ENCODE data around the gene RABGAP1L. TPM values are rescaled to one million over a fixed set of nuclear protein-coding genes. Genes with fewer than 3 reads are reported as not detected.

RABGAP1L gene
- total and polyA plus RNA-seq, 2 donors (not counting 3 experiments of a cell fraction or from before 2014, with no cell fraction given): 6.4 to 22.2 TPM

- no peaks in the 10 kb centered on the region for H3K9me1 ChIP-seq (replicated peaks; ENCODE audit: control insufficient read depth, extremely low read depth, insufficient read depth, low read length)
- H3K27me3 ChIP-seq (ENCODE audit: control insufficient read depth in 2 of 2, insufficient read depth in 2 of 2, low read length in 2 of 2): no peaks in the 10 kb centered on the region
- H3K4me1 ChIP-seq (ENCODE audit: control insufficient read depth, extremely low read depth, insufficient read depth, low read length): no peaks in the 10 kb centered on the region
- intact Hi-C loops (cut with micrococcal nuclease) (no loop called here), dilution Hi-C loops (cut with MboI; ENCODE audit: extremely low pct_ligation_motif_present, low sequenced_read_pairs) (no loop called here)
- TF ChIP-seq FOS (IDR thresholded peaks at IDR 0.05; ENCODE audit: borderline replicate concordance, insufficient read depth, low read length) (no peak), GATA2 (IDR thresholded peaks at IDR 0.05; ENCODE audit: insufficient read depth, insufficient read length, low read depth, low read length) (no peak), EZH2 (IDR thresholded peaks at IDR 0.05; ENCODE audit: borderline replicate concordance, low read depth, low read length, severe bottlenecking) (no peak), JUN (IDR thresholded peaks at IDR 0.05; ENCODE audit: borderline replicate concordance, insufficient read depth, insufficient read length, low read depth) (no peak), POLR2AphosphoS5 (IDR thresholded peaks at IDR 0.05; ENCODE audit: insufficient read depth, low read depth, low read length) (no peak), POLR2A (IDR thresholded peaks at IDR 0.05; ENCODE audit: low read depth, low read length) (no peak), MYC (IDR thresholded peaks at IDR 0.05; ENCODE audit: low read depth, low read length) (no peak)
- TF ChIP-seq, protein P1, sequence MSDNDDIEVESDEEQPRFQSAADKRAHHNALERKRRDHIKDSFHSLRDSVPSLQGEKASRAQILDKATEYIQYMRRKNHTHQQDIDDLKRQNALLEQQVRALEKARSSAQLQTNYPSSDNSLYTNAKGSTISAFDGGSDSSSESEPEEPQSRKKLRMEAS (IDR thresholded peaks at IDR 0.05; ENCODE audit: insufficient read depth, insufficient read length): no peak
- TF ChIP-seq, protein P2, sequence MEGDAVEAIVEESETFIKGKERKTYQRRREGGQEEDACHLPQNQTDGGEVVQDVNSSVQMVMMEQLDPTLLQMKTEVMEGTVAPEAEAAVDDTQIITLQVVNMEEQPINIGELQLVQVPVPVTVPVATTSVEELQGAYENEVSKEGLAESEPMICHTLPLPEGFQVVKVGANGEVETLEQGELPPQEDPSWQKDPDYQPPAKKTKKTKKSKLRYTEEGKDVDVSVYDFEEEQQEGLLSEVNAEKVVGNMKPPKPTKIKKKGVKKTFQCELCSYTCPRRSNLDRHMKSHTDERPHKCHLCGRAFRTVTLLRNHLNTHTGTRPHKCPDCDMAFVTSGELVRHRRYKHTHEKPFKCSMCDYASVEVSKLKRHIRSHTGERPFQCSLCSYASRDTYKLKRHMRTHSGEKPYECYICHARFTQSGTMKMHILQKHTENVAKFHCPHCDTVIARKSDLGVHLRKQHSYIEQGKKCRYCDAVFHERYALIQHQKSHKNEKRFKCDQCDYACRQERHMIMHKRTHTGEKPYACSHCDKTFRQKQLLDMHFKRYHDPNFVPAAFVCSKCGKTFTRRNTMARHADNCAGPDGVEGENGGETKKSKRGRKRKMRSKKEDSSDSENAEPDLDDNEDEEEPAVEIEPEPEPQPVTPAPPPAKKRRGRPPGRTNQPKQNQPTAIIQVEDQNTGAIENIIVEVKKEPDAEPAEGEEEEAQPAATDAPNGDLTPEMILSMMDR (IDR thresholded peaks at IDR 0.05; ENCODE audit: extremely low read depth in 1 of 2, insufficient read depth in 1 of 2, low read depth in 1 of 2, low read length in 2 of 2): no peak
- ChIA-PET POLR2A (no interaction called here), CTCF (interaction anchor here (1.1 kb wide), 1 partner anchor 72 kb away, joined by 3 read pairs; no protein-coding TSS in a partner anchor)
- H3K9ac ChIP-seq (replicated peaks; ENCODE audit: extremely low read depth, insufficient read depth, low read length): no peak overlapping the region
- no peak overlapping the region for H3K4me2 ChIP-seq (ENCODE audit: insufficient read depth, low read length)
- H4K20me1 ChIP-seq (replicated peaks; ENCODE audit: control insufficient read depth, extremely low read depth, insufficient read depth, low read length): no peaks in the 10 kb centered on the region
- no peak overlapping the region for H3K4me3 ChIP-seq (replicated peaks in 1 of 3; ENCODE audit: insufficient read depth in 1 of 3, low read depth in 1 of 3, low read length in 3 of 3)
- no peak overlapping the region for H2AFZ ChIP-seq (ENCODE audit: low read depth, low read length)
- no peak for DNase-seq (ENCODE audit: low read depth, low spot score)
- H3K79me2 ChIP-seq (ENCODE audit: control insufficient read depth, insufficient read depth, low read length): no peaks in the 10 kb centered on the region
- no peak for FAIRE-seq
- BruUV-seq (replicated peaks): no TSS peak
- H3K27ac ChIP-seq (ENCODE audit: insufficient read depth, low read depth, low read length): no peak overlapping the region
- H3K36me3 ChIP-seq (ENCODE audit: control insufficient read depth in 2 of 2, extremely low read depth in 1 of 2, insufficient read depth in 2 of 2, low read length in 2 of 2): no peaks in the 10 kb centered on the region
- H3K9me3 ChIP-seq (replicated peaks; ENCODE audit: control insufficient read depth, insufficient read depth, low read length): no peaks in the 10 kb centered on the region
Measured at GRCh38 chr1:174911606-174912005, 752.3 kb downstream of the RABGAP1L start.

Data from endothelial cell of umbilical vein (primary cell).